NCI-H1092 treated with DMSO at 0.1 percent for 48 hours (cell line): ENCODE results near the gene MAMDC2.
A peak's percentile ranks its signal among the peaks of the same experiment; 100 is the strongest.

ENCODE experiments used
- DNase-seq: peaks from one replicate; lab custom pipeline; 2025; lab: John Stamatoyannopoulos, UW

MAMDC2 gene

GRCh38 chr9:70108181-70108580 is 64.5 kb downstream of the MAMDC2 start:
- DNase-seq = no peak

GRCh38 chr9:70110194-70111041 is 66.8 kb downstream of the MAMDC2 start:
- DNase-seq = peak; percentile 85

- DNase-seq = peak; percentile 82
Measured at GRCh38 chr9:70111042-70111602, 67.5 kb downstream of the MAMDC2 start.

- no peak for DNase-seq
Measured at GRCh38 chr9:70111641-70112236, 68.1 kb downstream of the MAMDC2 start.

- no peak for DNase-seq
Measured at GRCh38 chr9:70112981-70113380, 69.3 kb downstream of the MAMDC2 start.

GRCh38 chr9:70113403-70114022 is 69.9 kb downstream of the MAMDC2 start:
- DNase-seq = peak; percentile 70

- DNase-seq = no peak
Measured at GRCh38 chr9:70114898-70115297, 71.2 kb downstream of the MAMDC2 start.

GRCh38 chr9:70117835-70118319 is 74.2 kb downstream of the MAMDC2 start:
- no peak for DNase-seq

GRCh38 chr9:70119786-70120185 is 76.1 kb downstream of the MAMDC2 start:
- no peak for DNase-seq

GRCh38 chr9:70120834-70121510 is 77.3 kb downstream of the MAMDC2 start:
- DNase-seq = no peak

- no peak for DNase-seq
Measured at GRCh38 chr9:70121818-70122436, 78.3 kb downstream of the MAMDC2 start.

- DNase-seq = no peak
Measured at GRCh38 chr9:70123695-70124094, 80.0 kb downstream of the MAMDC2 start.

GRCh38 chr9:70125621-70126263 is 82.1 kb downstream of the MAMDC2 start:
- no peak for DNase-seq

GRCh38 chr9:70127036-70127435 is 83.4 kb downstream of the MAMDC2 start:
- DNase-seq = no peak

GRCh38 chr9:70127540-70128416 is 84.1 kb downstream of the MAMDC2 start:
- DNase-seq = no peak

GRCh38 chr9:70130266-70130665 is 86.6 kb downstream of the MAMDC2 start:
- DNase-seq = no peak

- no peak for DNase-seq
Measured at GRCh38 chr9:70131296-70131695, 87.6 kb downstream of the MAMDC2 start.

GRCh38 chr9:70133253-70134208 is 89.9 kb downstream of the MAMDC2 start:
- DNase-seq = no peak

GRCh38 chr9:70134360-70134759 is 90.7 kb downstream of the MAMDC2 start:
- DNase-seq = no peak
